GM12878 (cell line): ENCODE results near the gene ELFN2.

Source experiments
- CREM ChIP-seq: IDR thresholded peaks from 2 replicates; pipeline ENCODE4 v1.6.1; 2014; ENCODE audit warnings: antibody characterized with exemption, low read depth
- POLR2A ChIP-seq: IDR thresholded peaks from 2 replicates; pipeline ENCODE4 v1.6.1; 2011; ENCODE audit warnings: low read depth, mild to moderate bottlenecking, low read length
- RAD21 ChIP-seq: IDR thresholded peaks from 2 replicates; pipeline ENCODE4 v1.6.1; 2011; ENCODE audit warnings: mild to moderate bottlenecking, low read depth, low read length, moderate library complexity; ENCODE audit not compliant: insufficient read depth
- RELA ChIP-seq: fragments of 450-650 bp; IDR thresholded peaks from 2 replicates; pipeline ENCODE4 v1.8.0; 2014; ENCODE audit warnings: borderline replicate concordance; ENCODE audit not compliant: partially characterized antibody
- YY1 ChIP-seq: IDR thresholded peaks from 2 replicates; pipeline ENCODE4 v1.6.1; 2011; ENCODE audit warnings: low read depth, mild to moderate bottlenecking, low read length
- ZNF274 ChIP-seq: IDR thresholded peaks from one replicate; pipeline ENCODE4 v1.8.0; 2011; ENCODE audit not compliant: insufficient read length, insufficient read depth

DNA sequence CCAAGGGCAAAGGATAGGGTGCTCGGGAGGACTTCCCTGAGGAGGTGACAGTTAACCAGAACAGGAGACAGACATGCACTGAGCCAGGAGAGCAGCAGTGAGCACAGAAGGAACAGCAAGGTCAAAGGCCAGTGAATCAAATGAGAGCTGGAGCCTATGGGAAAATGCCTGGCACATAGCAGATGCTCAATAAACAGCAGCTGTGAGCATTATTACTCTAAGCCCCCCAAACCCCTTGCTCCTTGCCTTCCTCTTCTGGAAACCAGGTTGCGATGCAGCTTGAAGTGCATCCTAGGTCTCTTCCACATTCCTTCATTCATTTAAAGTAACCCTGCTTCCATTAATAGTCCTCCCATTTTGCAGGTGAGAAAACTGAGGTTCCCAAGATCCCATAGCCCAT lies 13.0 kb downstream of the ELFN2 start:
- TF ChIP-seq RELA (no peak), YY1 (no peak), CREM (no peak), ZNF274 (no peak), POLR2A (no peak), RAD21 (no peak)
